Measurements from ENCODE around the gene KRTCAP3. TPM values are rescaled to one million over a fixed set of nuclear protein-coding genes. Genes with fewer than 3 reads are reported as not detected.

Gene KRTCAP3
- polyA plus RNA-seq, 1 donor from 2014 or later = 2.3 TPM

DNA sequence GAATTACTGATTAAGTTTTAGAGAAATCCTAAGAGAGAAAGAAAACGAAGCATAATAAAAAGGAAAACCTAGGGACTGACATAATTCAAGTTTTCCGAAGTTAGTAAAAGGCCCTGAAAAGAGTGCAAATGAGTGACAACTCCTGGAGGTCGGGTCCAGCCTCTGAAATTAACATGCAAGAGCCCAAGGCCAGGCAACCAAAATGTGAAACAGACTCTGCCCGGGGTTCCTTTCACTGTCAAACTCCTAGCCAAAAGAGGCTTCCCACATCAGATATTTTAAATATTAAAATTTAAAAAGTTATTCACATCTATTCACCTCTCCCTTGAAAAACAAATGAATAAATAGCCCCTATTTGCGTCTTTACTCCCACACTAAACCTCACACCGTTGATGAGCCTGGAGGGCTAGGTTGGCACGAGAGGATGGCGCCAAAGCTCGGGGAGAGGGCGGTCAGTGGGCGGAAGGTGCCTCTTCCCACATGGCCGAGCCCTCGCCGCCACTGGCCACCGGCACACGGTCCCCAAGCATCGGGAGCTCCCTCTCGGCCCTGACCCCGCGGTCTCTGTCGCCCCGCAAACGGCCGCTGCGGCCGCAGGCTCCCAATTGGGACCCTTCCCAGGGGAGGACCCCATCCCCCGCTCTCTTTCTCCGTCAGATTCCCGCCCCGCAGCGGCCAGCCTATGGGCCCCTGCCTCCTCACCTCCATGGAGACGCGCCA lies 33.4 kb upstream of the KRTCAP3 start:
- H3K4me2 ChIP-seq (ENCODE audit: low read length) = peak overlapping the region; percentile 97
- H3K9me3 ChIP-seq (ENCODE audit: low read length) = no peaks in the 10 kb centered on the region
- TF ChIP-seq, protein P1, sequence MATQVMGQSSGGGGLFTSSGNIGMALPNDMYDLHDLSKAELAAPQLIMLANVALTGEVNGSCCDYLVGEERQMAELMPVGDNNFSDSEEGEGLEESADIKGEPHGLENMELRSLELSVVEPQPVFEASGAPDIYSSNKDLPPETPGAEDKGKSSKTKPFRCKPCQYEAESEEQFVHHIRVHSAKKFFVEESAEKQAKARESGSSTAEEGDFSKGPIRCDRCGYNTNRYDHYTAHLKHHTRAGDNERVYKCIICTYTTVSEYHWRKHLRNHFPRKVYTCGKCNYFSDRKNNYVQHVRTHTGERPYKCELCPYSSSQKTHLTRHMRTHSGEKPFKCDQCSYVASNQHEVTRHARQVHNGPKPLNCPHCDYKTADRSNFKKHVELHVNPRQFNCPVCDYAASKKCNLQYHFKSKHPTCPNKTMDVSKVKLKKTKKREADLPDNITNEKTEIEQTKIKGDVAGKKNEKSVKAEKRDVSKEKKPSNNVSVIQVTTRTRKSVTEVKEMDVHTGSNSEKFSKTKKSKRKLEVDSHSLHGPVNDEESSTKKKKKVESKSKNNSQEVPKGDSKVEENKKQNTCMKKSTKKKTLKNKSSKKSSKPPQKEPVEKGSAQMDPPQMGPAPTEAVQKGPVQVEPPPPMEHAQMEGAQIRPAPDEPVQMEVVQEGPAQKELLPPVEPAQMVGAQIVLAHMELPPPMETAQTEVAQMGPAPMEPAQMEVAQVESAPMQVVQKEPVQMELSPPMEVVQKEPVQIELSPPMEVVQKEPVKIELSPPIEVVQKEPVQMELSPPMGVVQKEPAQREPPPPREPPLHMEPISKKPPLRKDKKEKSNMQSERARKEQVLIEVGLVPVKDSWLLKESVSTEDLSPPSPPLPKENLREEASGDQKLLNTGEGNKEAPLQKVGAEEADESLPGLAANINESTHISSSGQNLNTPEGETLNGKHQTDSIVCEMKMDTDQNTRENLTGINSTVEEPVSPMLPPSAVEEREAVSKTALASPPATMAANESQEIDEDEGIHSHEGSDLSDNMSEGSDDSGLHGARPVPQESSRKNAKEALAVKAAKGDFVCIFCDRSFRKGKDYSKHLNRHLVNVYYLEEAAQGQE (IDR thresholded peaks at IDR 0.05; ENCODE audit: borderline replicate concordance) = no peak
- TF ChIP-seq TAF1 (IDR thresholded peaks at IDR 0.05; ENCODE audit: low read depth) (no peak), SMC3 (conservative IDR thresholded peaks at IDR 0.05; ENCODE audit: poor library complexity) (no peak), EZH2 (IDR thresholded peaks at IDR 0.05; ENCODE audit: borderline replicate concordance, insufficient read depth, low read length, poor library complexity, severe bottlenecking) (no peak), RAD21 (conservative IDR thresholded peaks at IDR 0.05) (no peak), POLR2AphosphoS5 (IDR thresholded peaks at IDR 0.05) (no peak), EP300 (conservative IDR thresholded peaks at IDR 0.05; ENCODE audit: poor library complexity, severe bottlenecking) (no peak), MXI1 (conservative IDR thresholded peaks at IDR 0.05; ENCODE audit: poor library complexity, severe bottlenecking) (no peak)
- TF ChIP-seq, protein P2, sequence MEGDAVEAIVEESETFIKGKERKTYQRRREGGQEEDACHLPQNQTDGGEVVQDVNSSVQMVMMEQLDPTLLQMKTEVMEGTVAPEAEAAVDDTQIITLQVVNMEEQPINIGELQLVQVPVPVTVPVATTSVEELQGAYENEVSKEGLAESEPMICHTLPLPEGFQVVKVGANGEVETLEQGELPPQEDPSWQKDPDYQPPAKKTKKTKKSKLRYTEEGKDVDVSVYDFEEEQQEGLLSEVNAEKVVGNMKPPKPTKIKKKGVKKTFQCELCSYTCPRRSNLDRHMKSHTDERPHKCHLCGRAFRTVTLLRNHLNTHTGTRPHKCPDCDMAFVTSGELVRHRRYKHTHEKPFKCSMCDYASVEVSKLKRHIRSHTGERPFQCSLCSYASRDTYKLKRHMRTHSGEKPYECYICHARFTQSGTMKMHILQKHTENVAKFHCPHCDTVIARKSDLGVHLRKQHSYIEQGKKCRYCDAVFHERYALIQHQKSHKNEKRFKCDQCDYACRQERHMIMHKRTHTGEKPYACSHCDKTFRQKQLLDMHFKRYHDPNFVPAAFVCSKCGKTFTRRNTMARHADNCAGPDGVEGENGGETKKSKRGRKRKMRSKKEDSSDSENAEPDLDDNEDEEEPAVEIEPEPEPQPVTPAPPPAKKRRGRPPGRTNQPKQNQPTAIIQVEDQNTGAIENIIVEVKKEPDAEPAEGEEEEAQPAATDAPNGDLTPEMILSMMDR (IDR thresholded peaks at IDR 0.05; ENCODE audit: poor library complexity, severe bottlenecking) = no peak
- H2AFZ ChIP-seq (ENCODE audit: low read depth, low read length) = peak overlapping the region; percentile 78
- no peaks in the 10 kb centered on the region for H4K20me1 ChIP-seq (ENCODE audit: insufficient read depth)
- H3K36me3 ChIP-seq (ENCODE audit: insufficient read depth, low read length) = no peaks in the 10 kb centered on the region
- H3K9ac ChIP-seq (ENCODE audit: low read length) = peak overlapping the region; percentile 82
- H3F3A ChIP-seq (ENCODE audit: insufficient read depth, low read length, poor library complexity, severe bottlenecking) = no peaks in the 10 kb centered on the region
- peaks cover 44% of the 10 kb centered on the region for H3K79me2 ChIP-seq (replicated peaks; ENCODE audit: insufficient read depth, low read length)
- no peaks in the 10 kb centered on the region for H3K27me3 ChIP-seq (ENCODE audit: insufficient read depth, low read depth, low read length)
- H3K27ac ChIP-seq (ENCODE audit: low read length) = peak overlapping the region; percentile 83
- H3K9me2 ChIP-seq (ENCODE audit: insufficient read depth, low read length) = no peaks in the 10 kb centered on the region
- peak overlapping the region; percentile 90 for H3K4me3 ChIP-seq (ENCODE audit: low read length)

DNA sequence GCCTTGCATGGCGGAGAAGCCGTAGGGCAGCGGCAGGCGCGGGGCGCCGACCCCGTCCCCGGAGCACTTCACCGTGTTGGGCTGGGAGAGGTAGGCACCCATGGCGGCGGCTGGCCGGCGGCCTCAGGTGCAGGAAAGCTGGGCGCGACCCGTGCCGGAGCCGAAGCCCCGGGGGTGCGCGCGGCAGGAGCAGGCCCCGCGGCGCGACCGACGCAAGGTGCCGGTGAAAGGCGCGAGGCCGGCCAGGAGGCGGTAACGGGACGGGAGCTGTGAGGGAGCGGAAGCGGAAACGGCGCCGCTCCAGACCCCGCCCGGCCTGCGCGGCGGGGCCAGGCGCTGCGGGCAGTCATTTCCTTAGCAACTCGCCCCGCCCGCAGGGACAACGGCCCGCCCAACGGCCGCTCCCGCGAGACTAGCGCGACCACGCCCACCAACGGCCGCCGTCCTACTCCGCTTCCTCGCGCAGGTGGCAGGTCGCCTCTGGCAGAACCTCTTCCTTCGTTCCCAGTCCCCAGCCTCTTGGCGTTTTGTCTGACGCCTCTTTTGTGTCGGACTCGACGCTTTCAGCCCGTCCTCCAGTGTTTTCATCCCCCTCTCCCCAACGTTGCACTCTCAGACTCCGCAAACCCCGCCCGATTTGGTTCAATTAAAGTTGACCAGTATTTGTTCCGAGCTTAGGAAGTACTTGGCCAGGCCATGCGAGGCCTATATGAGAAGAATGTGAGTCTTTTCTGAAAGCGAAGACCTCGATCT lies 32.7 kb upstream of the KRTCAP3 start, which contains the start of gene PPM1G:
TSS of gene PPM1G (minus strand) at position 271 of the 753 bp plus-strand sequence. CDS start at position 102, 169 bp downstream.
- TF ChIP-seq TAF1 (IDR thresholded peaks at IDR 0.05; ENCODE audit: low read depth) = peak; percentile 65
- TF ChIP-seq MXI1 (conservative IDR thresholded peaks at IDR 0.05; ENCODE audit: poor library complexity, severe bottlenecking) = peak; percentile 91
- peak; percentile 26 for TF ChIP-seq RAD21 (conservative IDR thresholded peaks at IDR 0.05)
- TF ChIP-seq, protein P1 (IDR thresholded peaks at IDR 0.05; ENCODE audit: borderline replicate concordance) = peak; percentile 45
- no peak for TF ChIP-seq SMC3 (conservative IDR thresholded peaks at IDR 0.05; ENCODE audit: poor library complexity)
- peak; percentile 21 for TF ChIP-seq EP300 (conservative IDR thresholded peaks at IDR 0.05; ENCODE audit: poor library complexity, severe bottlenecking)
- TF ChIP-seq, protein P2 (IDR thresholded peaks at IDR 0.05; ENCODE audit: poor library complexity, severe bottlenecking) = peak; percentile 17
- TF ChIP-seq EZH2 (IDR thresholded peaks at IDR 0.05; ENCODE audit: borderline replicate concordance, insufficient read depth, low read length, poor library complexity, severe bottlenecking) = no peak
- TF ChIP-seq POLR2AphosphoS5 (IDR thresholded peaks at IDR 0.05) = peak; percentile 91
- H3K27ac ChIP-seq (ENCODE audit: low read length) = peak within 1 kb of the TSS; percentile 83
- no peaks in the 10 kb centered on the region for H3K9me2 ChIP-seq (ENCODE audit: insufficient read depth, low read length)
- no peaks in the 10 kb centered on the region for H3K36me3 ChIP-seq (ENCODE audit: insufficient read depth, low read length)
- no peaks in the 10 kb centered on the region for H4K20me1 ChIP-seq (ENCODE audit: insufficient read depth)
- peak within 1 kb of the TSS; percentile 78 for H2AFZ ChIP-seq (ENCODE audit: low read depth, low read length)
- H3K9ac ChIP-seq (ENCODE audit: low read length) = peak within 1 kb of the TSS; percentile 82
- H3K79me2 ChIP-seq (replicated peaks; ENCODE audit: insufficient read depth, low read length) = peaks cover 37% of the 10 kb centered on the region
- H3K27me3 ChIP-seq (ENCODE audit: insufficient read depth, low read depth, low read length) = no peaks in the 10 kb centered on the region
- H3K4me3 ChIP-seq (ENCODE audit: low read length) = peak within 1 kb of the TSS; percentile 90
- no peaks in the 10 kb centered on the region for H3K9me3 ChIP-seq (ENCODE audit: low read length)
- H3K4me2 ChIP-seq (ENCODE audit: low read length) = peak within 1 kb of the TSS; percentile 97
- no peaks in the 10 kb centered on the region for H3F3A ChIP-seq (ENCODE audit: insufficient read depth, low read length, poor library complexity, severe bottlenecking)
